HEK293T (cell line): ENCODE measurements around the gene KDM1B.

Experiments
- BHLHE40 ChIP-seq: fragments of 450-650 bp; IDR thresholded peaks from 2 replicates; pipeline ENCODE4 v1.6.1; 2016; ENCODE audit warnings: mild to moderate bottlenecking, moderate library complexity, borderline replicate concordance
- CTBP1 ChIP-seq: fragments of 450-650 bp; IDR thresholded peaks from 2 replicates; pipeline ENCODE4 v1.6.1; 2016; ENCODE audit warnings: borderline replicate concordance
- ELF4 ChIP-seq: fragments of 450-650 bp; IDR thresholded peaks from 2 replicates; pipeline ENCODE4 v1.6.1; 2017; ENCODE audit warnings: antibody characterized with exemption
- FOXK2 ChIP-seq: fragments of 450-650 bp; IDR thresholded peaks from 2 replicates; pipeline ENCODE4 v1.6.1; 2016; ENCODE audit warnings: mild to moderate bottlenecking
- FOXM1 ChIP-seq: fragments of 450-650 bp; IDR thresholded peaks from 2 replicates; pipeline ENCODE4 v1.6.1; 2017; ENCODE audit warnings: mild to moderate bottlenecking, borderline replicate concordance
- HDGF ChIP-seq: fragments of 450-650 bp; IDR thresholded peaks from 2 replicates; pipeline ENCODE4 v1.6.1; 2017; ENCODE audit warnings: antibody characterized with exemption, borderline replicate concordance
- L3MBTL2 ChIP-seq: fragments of 450-650 bp; conservative IDR thresholded peaks from 2 replicates; pipeline ENCODE4 v1.6.1; 2016; ENCODE audit warnings: mild to moderate bottlenecking
- NFRKB ChIP-seq: fragments of 450-650 bp; IDR thresholded peaks from 2 replicates; pipeline ENCODE4 v1.6.1; 2016; ENCODE audit warnings: mild to moderate bottlenecking, moderate library complexity
- PKNOX1 ChIP-seq: fragments of 450-650 bp; IDR thresholded peaks from 2 replicates; pipeline ENCODE4 v1.6.1; 2016
- SP1 ChIP-seq: fragments of 450-650 bp; IDR thresholded peaks from 2 replicates; pipeline ENCODE4 v1.6.1; 2017

- TF ChIP-seq FOXM1 (no peak), BHLHE40 (no peak), L3MBTL2 (no peak), PKNOX1 (no peak), HDGF (no peak), CTBP1 (no peak), FOXK2 (no peak), SP1 (no peak), NFRKB (no peak), ELF4 (no peak)
Measured at GRCh38 chr6:18187701-18188100, 32.5 kb downstream of the KDM1B start.
